Vagina (tissue), 2 donors: ENCODE data around the gene TUBA3D.
"Not testable (repeated sequence)": the region's sequence is repeated elsewhere in the genome, so short reads cannot be mapped to it uniquely, and the experiment has no call there.

Experiments
- CTCF ChIP-seq, 3 experiments: fragments of 450-650 bp in 2 of 3; fragments of 200-600 bp in 1 of 3; sonication (generic) in 1 of 3; IDR thresholded peaks; one replicate each; pipeline ENCODE4 v1.5.1; 2017 to 2019; ENCODE audit warnings: antibody characterized with exemption in 3 of 3, mild to moderate bottlenecking in 2 of 3, moderate library complexity in 2 of 3
- POLR2AphosphoS5 ChIP-seq, 2 donors: sonication (generic); formaldehyde crosslinking; IDR thresholded peaks; one replicate each; pipeline ENCODE4 v1.9.0; 2017; ENCODE audit warnings: antibody characterized with exemption in 2 of 2, mild to moderate bottlenecking in 2 of 2, low read depth in 1 of 2; ENCODE audit not compliant: insufficient read depth in 1 of 2

- not testable (repeated sequence) for TF ChIP-seq CTCF (IDR thresholded peaks at IDR 0.05); POLR2AphosphoS5 (IDR thresholded peaks at IDR 0.05; ENCODE audit: insufficient read depth in 1 of 2, low read depth in 1 of 2)
Measured at GRCh38 chr2:131490616-131491468, 14.9 kb downstream of the TUBA3D start.
